IMR-90 (cell line): ENCODE data around the gene PRR9.

Experiments used
- CHD1 ChIP-seq: IDR thresholded peaks from 2 replicates; pipeline ENCODE4 v1.6.1; 2012; ENCODE audit warnings: low read depth, low read length, improper control_type of control experiment
- MAZ ChIP-seq: IDR thresholded peaks from 2 replicates; pipeline ENCODE4 v1.6.1; 2012; ENCODE audit warnings: low read depth, mild to moderate bottlenecking, low read length, improper control_type of control experiment, moderate library complexity, borderline replicate concordance
- MXI1 ChIP-seq: IDR thresholded peaks from 2 replicates; pipeline ENCODE4 v1.6.1; 2012; ENCODE audit warnings: low read depth, mild to moderate bottlenecking, low read length, moderate library complexity, borderline replicate concordance
- POLR2A ChIP-seq: IDR thresholded peaks from 2 replicates; pipeline ENCODE4 v1.6.1; 2012; ENCODE audit warnings: mild to moderate bottlenecking, low read depth, low read length
- USF2 ChIP-seq: fragments of 150-350 bp; IDR thresholded peaks from 2 replicates; pipeline ENCODE4 v1.6.1; 2017; ENCODE audit warnings: mild to moderate bottlenecking, antibody characterized with exemption, low read length, low read depth
- TF ChIP-seq, protein P1 (sequence below): conservative IDR thresholded peaks from 2 replicates; pipeline ENCODE4 v1.5.1; 2012; ENCODE audit warnings: mild to moderate bottlenecking, low read depth, low read length, improper control_type of control experiment

GRCh38 chr1:153178922-153179321 lies 38.5 kb upstream of the PRR9 start:
- TF ChIP-seq MXI1 (no peak), POLR2A (no peak), CHD1 (no peak), USF2 (no peak), MAZ (no peak)
- TF ChIP-seq, protein P1, sequence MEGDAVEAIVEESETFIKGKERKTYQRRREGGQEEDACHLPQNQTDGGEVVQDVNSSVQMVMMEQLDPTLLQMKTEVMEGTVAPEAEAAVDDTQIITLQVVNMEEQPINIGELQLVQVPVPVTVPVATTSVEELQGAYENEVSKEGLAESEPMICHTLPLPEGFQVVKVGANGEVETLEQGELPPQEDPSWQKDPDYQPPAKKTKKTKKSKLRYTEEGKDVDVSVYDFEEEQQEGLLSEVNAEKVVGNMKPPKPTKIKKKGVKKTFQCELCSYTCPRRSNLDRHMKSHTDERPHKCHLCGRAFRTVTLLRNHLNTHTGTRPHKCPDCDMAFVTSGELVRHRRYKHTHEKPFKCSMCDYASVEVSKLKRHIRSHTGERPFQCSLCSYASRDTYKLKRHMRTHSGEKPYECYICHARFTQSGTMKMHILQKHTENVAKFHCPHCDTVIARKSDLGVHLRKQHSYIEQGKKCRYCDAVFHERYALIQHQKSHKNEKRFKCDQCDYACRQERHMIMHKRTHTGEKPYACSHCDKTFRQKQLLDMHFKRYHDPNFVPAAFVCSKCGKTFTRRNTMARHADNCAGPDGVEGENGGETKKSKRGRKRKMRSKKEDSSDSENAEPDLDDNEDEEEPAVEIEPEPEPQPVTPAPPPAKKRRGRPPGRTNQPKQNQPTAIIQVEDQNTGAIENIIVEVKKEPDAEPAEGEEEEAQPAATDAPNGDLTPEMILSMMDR, result no peak
